Endothelial cell of umbilical vein (primary cell): ENCODE results near the gene RGS12. TPM values are rescaled to one million over a fixed set of nuclear protein-coding genes. Genes with fewer than 3 reads are reported as not detected.

Experiments
- BruUV-seq: library from RNA; stranded (reverse); fragments of 400-500 nt; replicated peaks from 2 replicates; lab custom pipeline; 2021; lab: Mats Ljungman, UMichigan
- CTCF ChIA-PET: fragments of 300-600, 350-600 bp; sonication (Branson Sonifier 250); formaldehyde crosslinking; loops from one replicate; lab custom pipeline; 2021; ENCODE audit warnings: antibody characterized with exemption, inconsistent platforms; lab: Charles Lee
- POLR2A ChIA-PET: fragments of 300-600, 350-600 bp; sonication (Branson Sonifier 250); formaldehyde crosslinking; loops from one replicate; lab custom pipeline; 2021; ENCODE audit warnings: antibody characterized with exemption, inconsistent platforms; lab: Charles Lee
- DNase-seq: peaks from one replicate; pipeline ENCODE4 v3.0.0-alpha.2; 2011; ENCODE audit warnings: low read depth, low spot score
- FAIRE-seq: peaks from 2 replicates; lab custom pipeline; 2011; peaks lifted over from hg19 to GRCh38; lab: Jason Lieb, UNC
- H2AFZ ChIP-seq: 2 replicates; pipeline ENCODE4 v1.6.0; 2012; ENCODE audit warnings: low read depth, low read length, control low read depth, inconsistent platforms
- H3K27ac ChIP-seq: 2 replicates; pipeline ENCODE4 v1.5.1; 2011; ENCODE audit warnings: low read depth, mild to moderate bottlenecking, control low read depth, low read length, moderate library complexity; ENCODE audit not compliant: insufficient read depth
- H3K27me3 ChIP-seq, 2 experiments: 2 replicates each; pipeline versions ENCODE4 v1.6.0 to v1.6.1; 2011; ENCODE audit warnings: low read length in 2 of 2, mixed read lengths in 1 of 2; ENCODE audit not compliant: control insufficient read depth in 2 of 2, insufficient read depth in 2 of 2
- H3K36me3 ChIP-seq, 2 experiments: 2 replicates in 1 of 2; 3 replicates in 1 of 2; pipeline ENCODE4 v1.5.1; 2011; ENCODE audit warnings: low read length in 2 of 2, mild to moderate bottlenecking in 1 of 2, moderate library complexity in 1 of 2; ENCODE audit not compliant: control insufficient read depth in 2 of 2, insufficient read depth in 2 of 2; ENCODE audit errors: extremely low read depth in 1 of 2
- H3K4me1 ChIP-seq: 3 replicates; pipeline ENCODE4 v1.5.1; 2011; ENCODE audit warnings: mild to moderate bottlenecking, low read length; ENCODE audit not compliant: control insufficient read depth, insufficient read depth; ENCODE audit errors: extremely low read depth
- H3K4me2 ChIP-seq: 2 replicates; pipeline ENCODE4 v1.6.1; 2011; ENCODE audit warnings: low read length, control low read depth, mixed read lengths; ENCODE audit not compliant: insufficient read depth
- H3K4me3 ChIP-seq, 3 experiments: fragments of 200-600 bp in 1 of 3; sonication (generic), shearing (Covaris generic) in 1 of 3; replicated peaks in 1 of 3; 2 replicates each; pipeline ENCODE4 v1.5.1; 2011 to 2016; ENCODE audit warnings: control low read depth in 3 of 3, low read length in 3 of 3, mild to moderate bottlenecking in 2 of 3, inconsistent platforms in 1 of 3, low read depth in 1 of 3, moderate library complexity in 1 of 3; ENCODE audit not compliant: insufficient read depth in 1 of 3
- H3K79me2 ChIP-seq: 2 replicates; pipeline ENCODE4 v1.6.0; 2012; ENCODE audit warnings: low read length, inconsistent platforms; ENCODE audit not compliant: control insufficient read depth, insufficient read depth
- H3K9ac ChIP-seq: replicated peaks from 2 replicates; pipeline ENCODE3; 2011; ENCODE audit warnings: low read length, control low read depth; ENCODE audit not compliant: insufficient read depth; ENCODE audit errors: extremely low read depth
- H3K9me1 ChIP-seq: replicated peaks from 3 replicates; pipeline ENCODE4 v1.6.0; 2011; ENCODE audit warnings: mild to moderate bottlenecking, low read length; ENCODE audit not compliant: control insufficient read depth, insufficient read depth; ENCODE audit errors: extremely low read depth
- H3K9me3 ChIP-seq: replicated peaks from 2 replicates; pipeline ENCODE4 v1.5.1; 2012; ENCODE audit warnings: low read length, inconsistent platforms; ENCODE audit not compliant: control insufficient read depth, insufficient read depth
- H4K20me1 ChIP-seq: replicated peaks from 2 replicates; pipeline ENCODE3; 2011; ENCODE audit warnings: mild to moderate bottlenecking, low read length; ENCODE audit not compliant: control insufficient read depth, insufficient read depth; ENCODE audit errors: extremely low read depth
- EZH2 ChIP-seq: IDR thresholded peaks from 2 replicates; pipeline ENCODE4 v1.6.1; 2012; ENCODE audit warnings: borderline replicate concordance, low read depth, mild to moderate bottlenecking, moderate library complexity, low read length, inconsistent platforms; ENCODE audit not compliant: severe bottlenecking
- FOS ChIP-seq: IDR thresholded peaks from 2 replicates; pipeline ENCODE4 v1.6.1; 2011; ENCODE audit warnings: mild to moderate bottlenecking, low read length, moderate library complexity, borderline replicate concordance; ENCODE audit not compliant: insufficient read depth
- GATA2 ChIP-seq: IDR thresholded peaks from 2 replicates; pipeline ENCODE4 v1.7.0; 2011; ENCODE audit warnings: low read depth, mild to moderate bottlenecking, moderate library complexity, mixed read lengths, low read length; ENCODE audit not compliant: insufficient read length, insufficient read depth
- JUN ChIP-seq: IDR thresholded peaks from 2 replicates; pipeline ENCODE4 v1.6.1; 2011; ENCODE audit warnings: borderline replicate concordance, low read depth; ENCODE audit not compliant: insufficient read length, insufficient read depth
- dilution Hi-C: fragments of 300-500 bp; cut with MboI; formaldehyde crosslinking; loops from one replicate; pipeline ENCODE4 v1.15.0; 2019; ENCODE audit warnings: low sequenced_read_pairs; ENCODE audit not compliant: extremely low pct_ligation_motif_present
- intact Hi-C: fragments of 100-400 bp; cut with micrococcal nuclease; formaldehyde crosslinking; loops from one replicate; pipeline ENCODE4 v1.10.0; 2022
- polyA plus RNA-seq, 4 experiments: library from polyadenylated mRNA; depleted of rRNA in 3 of 4; stranded (reverse) in 3 of 4; unstranded in 1 of 4; fragments of >200 nt; gene quantifications; 2 replicates each; pipeline versions ENCODE4 v1.2.1 to v1.2.3, GENCODE V29; 2011 to 2012; ENCODE audit warnings: missing spikeins in 1 of 4
- total RNA-seq: library from RNA; stranded (reverse); gene quantifications from 2 replicates; pipeline ENCODE4 v1.2.3, GENCODE V29; 2021

RGS12 gene
- total and polyA plus RNA-seq, 2 donors (not counting 3 experiments of a cell fraction or from before 2014, with no cell fraction given): 65.2 to 75.4 TPM

- H3K9me1 ChIP-seq: no peaks in the 10 kb centered on the region
- no peaks in the 10 kb centered on the region for H3K79me2 ChIP-seq
- no peaks in the 10 kb centered on the region for H3K4me1 ChIP-seq
- H3K4me2 ChIP-seq: no peak overlapping the region
- H4K20me1 ChIP-seq: no peaks in the 10 kb centered on the region
- no peak overlapping the region for H2AFZ ChIP-seq
- peaks cover 0 to 2% of the 10 kb centered on the region in 2 experiments for H3K27me3 ChIP-seq
- DNase-seq (no peak), FAIRE-seq (no peak)
- no peak overlapping the region for H3K4me3 ChIP-seq
- H3K9me3 ChIP-seq: no peaks in the 10 kb centered on the region
- no TSS peak for BruUV-seq
- ChIA-PET CTCF (no interaction called here), POLR2A (no interaction called here)
- H3K36me3 ChIP-seq: no peaks in the 10 kb centered on the region
- H3K9ac ChIP-seq: no peak overlapping the region
- dilution Hi-C loops: no loop called here
- no peak overlapping the region for H3K27ac ChIP-seq
- TF ChIP-seq GATA2 (no peak), JUN (no peak), EZH2 (no peak), FOS (no peak)
- intact Hi-C loops: no loop called here
Measured at GRCh38 chr4:3254302-3255131, 38.3 kb upstream of the RGS12 start.

GRCh38 chr4:3255611-3256186, 37.1 kb upstream of the RGS12 start:
- no TSS peak for BruUV-seq
- no peak overlapping the region for H3K4me3 ChIP-seq
- TF ChIP-seq EZH2 (no peak), FOS (no peak)
- H3K9me1 ChIP-seq: no peaks in the 10 kb centered on the region
- no peaks in the 10 kb centered on the region for H4K20me1 ChIP-seq
- H3K9me3 ChIP-seq: no peaks in the 10 kb centered on the region
- intact Hi-C loops: no loop called here
- no peak overlapping the region for H2AFZ ChIP-seq
- DNase-seq: no peak
- no peaks in the 10 kb centered on the region for H3K4me1 ChIP-seq
- POLR2A ChIA-PET: no interaction called here
- H3K9ac ChIP-seq: no peak overlapping the region
- FAIRE-seq: no peak
- H3K79me2 ChIP-seq: no peaks in the 10 kb centered on the region
- no peak overlapping the region for H3K4me2 ChIP-seq
- CTCF ChIA-PET: interaction anchor here (0.6 to 1.1 kb wide), 2 partner anchors 225 to 288 kb away, joined by 3 read pairs; no protein-coding TSS in a partner anchor
- H3K36me3 ChIP-seq: no peaks in the 10 kb centered on the region
- dilution Hi-C loops: no loop called here
- peaks cover 0 to 2% of the 10 kb centered on the region in 2 experiments for H3K27me3 ChIP-seq
- no peak overlapping the region for H3K27ac ChIP-seq
